Measurements from ENCODE around the gene APOC1.
A peak's percentile ranks its signal among the peaks of the same experiment; 100 is the strongest.
"Not testable (repeated sequence)": the region's sequence is repeated elsewhere in the genome, so short reads cannot be mapped to it uniquely, and the experiment has no call there.

The APOC1 gene

GRCh38 chr19:44913512-44914432 is 636 bp upstream of the APOC1 start:
- DNase-seq (ENCODE audit: low read depth): not testable (repeated sequence)

- no peak for DNase-seq (ENCODE audit: low read depth)
These were observed 9.9 kb downstream of the APOC1 start for GRCh38 chr19:44924243-44924725.

- no peak for DNase-seq (ENCODE audit: low read depth)
These were observed 10.9 kb downstream of the APOC1 start for GRCh38 chr19:44925114-44925891.

GRCh38 chr19:44926245-44927077 is 12.1 kb downstream of the APOC1 start:
- not testable (repeated sequence) for DNase-seq (ENCODE audit: low read depth)

GRCh38 chr19:44927746-44928145 is 13.3 kb downstream of the APOC1 start:
- DNase-seq (ENCODE audit: low read depth): no peak

GRCh38 chr19:44930088-44930487 is 15.7 kb downstream of the APOC1 start:
- no peak for DNase-seq (ENCODE audit: low read depth)

GRCh38 chr19:44931541-44931940 is 17.1 kb downstream of the APOC1 start:
- no peak for DNase-seq (ENCODE audit: low read depth)

GRCh38 chr19:44939668-44940067 is 25.3 kb downstream of the APOC1 start:
- DNase-seq (ENCODE audit: low read depth): no peak

- DNase-seq (ENCODE audit: low read depth): no peak
These were observed 27.7 kb downstream of the APOC1 start, which contains the start of gene APOC4 for GRCh38 chr19:44942067-44942571. TSS of gene APOC4 (plus strand) at chr19:44942237. CDS start at chr19:44942278, 41 bp downstream.

GRCh38 chr19:44943801-44944249 is 29.4 kb downstream of the APOC1 start:
- no peak for DNase-seq (ENCODE audit: low read depth)

GRCh38 chr19:44947041-44947581 is 32.7 kb downstream of the APOC1 start:
- no peak for DNase-seq (ENCODE audit: low read depth)

- DNase-seq (ENCODE audit: low read depth): no peak
These were observed 33.8 kb downstream of the APOC1 start for GRCh38 chr19:44948237-44948636.

- DNase-seq (ENCODE audit: low read depth): no peak
These were observed 34.5 kb downstream of the APOC1 start for GRCh38 chr19:44948763-44949374.

GRCh38 chr19:44949550-44949949 is 35.1 kb downstream of the APOC1 start:
- no peak for DNase-seq (ENCODE audit: low read depth)

GRCh38 chr19:44951179-44952159 is 37.1 kb downstream of the APOC1 start:
- peak; percentile 37 for DNase-seq (ENCODE audit: low read depth)

GRCh38 chr19:44954278-44954648 is 39.9 kb downstream of the APOC1 start:
- DNase-seq (ENCODE audit: low read depth): no peak

- peak; percentile 95 for DNase-seq (ENCODE audit: low read depth)
These were observed 40.5 kb downstream of the APOC1 start, which contains the start of gene CLPTM1 for GRCh38 chr19:44954649-44955504. TSS of gene CLPTM1 (plus strand) at chr19:44955380. CDS start at chr19:44955396, 16 bp downstream.

Data from HS-5 (cell line).